HEK293 (cell line): ENCODE results near the gene SLC37A4.

Experiments used
- SP2 ChIP-seq: fragments of 450-650 bp; formaldehyde crosslinking; IDR thresholded peaks from 2 replicates; pipeline ENCODE4 v1.5.1; 2016; ENCODE audit warnings: missing biosample characterization, missing genetic modification characterization
- ZBTB17 ChIP-seq: fragments of 450-650 bp; formaldehyde crosslinking; IDR thresholded peaks from 2 replicates; pipeline ENCODE4 v1.5.1; 2016; ENCODE audit warnings: missing biosample characterization, missing genetic modification characterization
- ZNF174 ChIP-seq: fragments of 450-650 bp; formaldehyde crosslinking; IDR thresholded peaks from 2 replicates; pipeline ENCODE4 v1.5.0; 2017; ENCODE audit warnings: missing biosample characterization, mild to moderate bottlenecking, missing genetic modification characterization
- ZNF23 ChIP-seq: fragments of 450-650 bp; formaldehyde crosslinking; IDR thresholded peaks from 2 replicates; pipeline ENCODE4 v1.5.1; 2016; ENCODE audit warnings: missing biosample characterization, missing genetic modification characterization, borderline replicate concordance
- ZNF239 ChIP-seq: fragments of 450-650 bp; formaldehyde crosslinking; IDR thresholded peaks from 2 replicates; pipeline ENCODE4 v1.5.1; 2016; ENCODE audit warnings: missing biosample characterization, missing genetic modification characterization
- ZNF292 ChIP-seq: fragments of 450-650 bp; formaldehyde crosslinking; IDR thresholded peaks from 2 replicates; pipeline ENCODE4 v1.5.1; 2016; ENCODE audit warnings: low read depth, missing biosample characterization, missing genetic modification characterization, borderline replicate concordance
- ZNF398 ChIP-seq: fragments of 450-650 bp; formaldehyde crosslinking; IDR thresholded peaks from 2 replicates; pipeline ENCODE4 v1.5.1; 2017; ENCODE audit warnings: missing biosample characterization, missing genetic modification characterization
- TF ChIP-seq, protein P1 (sequence below): fragments of 450-650 bp; formaldehyde crosslinking; IDR thresholded peaks from 2 replicates; pipeline ENCODE4 v1.5.1; 2016; ENCODE audit warnings: missing biosample characterization, missing genetic modification characterization

- TF ChIP-seq ZNF292 (tag by site-specific recombination) (no peak), ZBTB17 (0 out of 2 replicates have a peak, but pooled peaks have one; percentile 22), ZNF239 (no peak), SP2 (tag by site-specific recombination) (no peak), ZNF398 (tag by site-specific recombination) (no peak), ZNF174 (tag by site-specific recombination) (no peak), ZNF23 (no peak)
- TF ChIP-seq, protein P1, sequence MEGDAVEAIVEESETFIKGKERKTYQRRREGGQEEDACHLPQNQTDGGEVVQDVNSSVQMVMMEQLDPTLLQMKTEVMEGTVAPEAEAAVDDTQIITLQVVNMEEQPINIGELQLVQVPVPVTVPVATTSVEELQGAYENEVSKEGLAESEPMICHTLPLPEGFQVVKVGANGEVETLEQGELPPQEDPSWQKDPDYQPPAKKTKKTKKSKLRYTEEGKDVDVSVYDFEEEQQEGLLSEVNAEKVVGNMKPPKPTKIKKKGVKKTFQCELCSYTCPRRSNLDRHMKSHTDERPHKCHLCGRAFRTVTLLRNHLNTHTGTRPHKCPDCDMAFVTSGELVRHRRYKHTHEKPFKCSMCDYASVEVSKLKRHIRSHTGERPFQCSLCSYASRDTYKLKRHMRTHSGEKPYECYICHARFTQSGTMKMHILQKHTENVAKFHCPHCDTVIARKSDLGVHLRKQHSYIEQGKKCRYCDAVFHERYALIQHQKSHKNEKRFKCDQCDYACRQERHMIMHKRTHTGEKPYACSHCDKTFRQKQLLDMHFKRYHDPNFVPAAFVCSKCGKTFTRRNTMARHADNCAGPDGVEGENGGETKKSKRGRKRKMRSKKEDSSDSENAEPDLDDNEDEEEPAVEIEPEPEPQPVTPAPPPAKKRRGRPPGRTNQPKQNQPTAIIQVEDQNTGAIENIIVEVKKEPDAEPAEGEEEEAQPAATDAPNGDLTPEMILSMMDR (tag by site-specific recombination): no peak
Measured at GRCh38 chr11:118975771-118976709, 54.6 kb downstream of the SLC37A4 start.
